IMR-90 (cell line): ENCODE results near the gene TSPAN32. TPM values are rescaled to one million over a fixed set of nuclear protein-coding genes. Genes with fewer than 3 reads are reported as not detected.
A peak's percentile ranks its signal among the peaks of the same experiment; 100 is the strongest.

ENCODE experiments used
- ATAC-seq: fragments of 200-7000 bp; cut with Tn5 transposase; 2 replicates; pipeline ENCODE4 v1.9.1; 2020; ENCODE audit warnings: low read depth, mild to moderate bottlenecking, moderate library complexity
- BruUV-seq: library from RNA; stranded (reverse); fragments of 400-500 nt; replicated peaks from 2 replicates; lab custom pipeline; 2021; lab: Mats Ljungman, UMichigan
- CTCF ChIA-PET: fragments of 300-600 bp; formaldehyde crosslinking; extraction: SDS; loops from one replicate; lab custom pipeline; 2021; ENCODE audit warnings: antibody characterized with exemption; lab: Yijun Ruan, JAX
- POLR2A ChIA-PET: fragments of 300-600 bp; sonication (Branson Sonifier 250); formaldehyde crosslinking; loops from one replicate; lab custom pipeline; 2022; ENCODE audit warnings: antibody characterized with exemption; ENCODE audit not compliant: unreplicated experiment; lab: Charles Lee
- DNase-seq: peaks from one replicate; pipeline ENCODE4 v3.0.0; 2013
- H2AFZ ChIP-seq: replicated peaks from 2 replicates; pipeline ENCODE3; 2013; ENCODE audit warnings: low read length, mild to moderate bottlenecking; ENCODE audit not compliant: poor library complexity
- H2AK5ac ChIP-seq: 2 replicates; pipeline ENCODE4 v1.6.1; 2013; ENCODE audit warnings: low read depth, low read length, inconsistent platforms
- H2AK9ac ChIP-seq: replicated peaks from 2 replicates; pipeline ENCODE3; 2013; ENCODE audit warnings: mild to moderate bottlenecking, low read depth, low read length, moderate library complexity; ENCODE audit not compliant: poor library complexity
- H2BK120ac ChIP-seq: 2 replicates; pipeline ENCODE4 v1.6.1; 2013; ENCODE audit warnings: low read depth, low read length, inconsistent platforms
- H2BK15ac ChIP-seq: 3 replicates; pipeline ENCODE4 v1.6.1; 2013; ENCODE audit warnings: low read depth, low read length, inconsistent platforms
- H2BK20ac ChIP-seq: 2 replicates; pipeline ENCODE4 v1.6.1; 2013; ENCODE audit warnings: low read depth, mild to moderate bottlenecking, inconsistent platforms, low read length, moderate library complexity
- H2BK5ac ChIP-seq: 2 replicates; pipeline ENCODE4 v1.6.1; 2013; ENCODE audit warnings: mild to moderate bottlenecking, low read depth, low read length, inconsistent platforms; ENCODE audit not compliant: poor library complexity, severe bottlenecking
- H3K14ac ChIP-seq: replicated peaks from 2 replicates; pipeline ENCODE4 v1.6.1; 2013; ENCODE audit warnings: low read depth, low read length, inconsistent platforms
- H3K18ac ChIP-seq: 2 replicates; pipeline ENCODE4 v1.6.1; 2013; ENCODE audit warnings: low read depth, low read length, control low read depth
- H3K23ac ChIP-seq: 2 replicates; pipeline ENCODE4 v1.6.1; 2013; ENCODE audit warnings: low read depth, low read length, inconsistent platforms
- H3K27ac ChIP-seq: 2 replicates; pipeline ENCODE4 v1.5.1; 2013; ENCODE audit warnings: mild to moderate bottlenecking, control low read depth, low read length; ENCODE audit not compliant: insufficient read depth
- H3K27me3 ChIP-seq: 2 replicates; pipeline ENCODE4 v1.6.1; 2013; ENCODE audit warnings: low read length; ENCODE audit not compliant: control insufficient read depth, insufficient read depth
- H3K36me3 ChIP-seq: 2 replicates; pipeline ENCODE4 v1.6.1; 2013; ENCODE audit warnings: low read length, mixed read lengths; ENCODE audit not compliant: control insufficient read depth, insufficient read depth
- H3K4ac ChIP-seq: 2 replicates; pipeline ENCODE4 v1.6.1; 2013; ENCODE audit warnings: low read depth, low read length, inconsistent platforms
- H3K4me1 ChIP-seq: 2 replicates; pipeline ENCODE4 v1.6.1; 2013; ENCODE audit warnings: low read length, mixed read lengths; ENCODE audit not compliant: control insufficient read depth, insufficient read depth
- H3K4me2 ChIP-seq: 2 replicates; pipeline ENCODE4 v1.6.1; 2013; ENCODE audit warnings: low read depth, mild to moderate bottlenecking, control low read depth, low read length, moderate library complexity
- H3K4me3 ChIP-seq: 2 replicates; pipeline ENCODE4 v1.5.1; 2013; ENCODE audit warnings: low read depth, mild to moderate bottlenecking, control low read depth, low read length, moderate library complexity; ENCODE audit not compliant: insufficient read depth
- H3K56ac ChIP-seq: 2 replicates; pipeline ENCODE4 v1.6.1; 2013; ENCODE audit warnings: low read length, inconsistent platforms; ENCODE audit not compliant: insufficient read depth; ENCODE audit errors: extremely low read depth
- H3K79me1 ChIP-seq, 2 experiments: 2 replicates each; pipeline ENCODE4 v1.6.1; 2013; ENCODE audit warnings: low read length in 2 of 2, inconsistent platforms in 1 of 2, low read depth in 1 of 2
- H3K9ac ChIP-seq: 2 replicates; pipeline ENCODE4 v1.6.1; 2013; ENCODE audit warnings: low read depth, low read length, control low read depth
- H3K9me1 ChIP-seq: 2 replicates; pipeline ENCODE4 v1.6.1; 2013; ENCODE audit warnings: low read length, inconsistent platforms; ENCODE audit not compliant: insufficient read depth
- H3K9me3 ChIP-seq: 2 replicates; pipeline ENCODE4 v1.6.1; 2013; ENCODE audit warnings: low read length; ENCODE audit not compliant: control insufficient read depth, insufficient read depth
- H4K20me1 ChIP-seq: 2 replicates; pipeline ENCODE4 v1.6.1; 2013; ENCODE audit warnings: low read length, inconsistent platforms; ENCODE audit not compliant: insufficient read depth
- H4K5ac ChIP-seq: 2 replicates; pipeline ENCODE4 v1.6.1; 2013; ENCODE audit warnings: mild to moderate bottlenecking, low read depth, low read length, control low read depth
- H4K8ac ChIP-seq, 2 experiments: 2 replicates each; pipeline ENCODE4 v1.6.1; 2013; ENCODE audit warnings: low read depth in 2 of 2, low read length in 2 of 2, control low read depth in 1 of 2, inconsistent platforms in 1 of 2
- H4K91ac ChIP-seq: 2 replicates; pipeline ENCODE4 v1.6.1; 2013; ENCODE audit warnings: low read depth, low read length, inconsistent platforms; ENCODE audit not compliant: insufficient read depth
- CTCF ChIP-seq: conservative IDR thresholded peaks from 2 replicates; pipeline ENCODE4 v1.5.1; 2012; ENCODE audit warnings: mild to moderate bottlenecking, low read depth, low read length, improper control_type of control experiment
- WGBS, 2 experiments: methylation state at CpG; one replicate each; pipeline versions ENCODE4 v1.1.5 to v1.1.7; 2013; ENCODE audit warnings: missing lambda C conversion rate in 2 of 2; ENCODE audit not compliant: insufficient read length in 1 of 2; ENCODE audit errors: extremely low coverage in 2 of 2; 5-methylcytosine and 5-hydroxymethylcytosine counted together
- dilution Hi-C: fragments of 300-500 bp; cut with HindIII; formaldehyde crosslinking; loops from one replicate; pipeline ENCODE4 v1.14.3; 2018; ENCODE audit warnings: low sequenced_read_pairs; ENCODE audit not compliant: unreplicated experiment
- in situ Hi-C: fragments of 300-500 bp; cut with MboI; formaldehyde crosslinking; loops from 3 replicates; pipeline ENCODE4 v1.14.3; 2019; ENCODE audit warnings: low sequenced_read_pairs, inconsistent platforms, mixed read lengths
- intact Hi-C: fragments of 100-400 bp; cut with micrococcal nuclease; formaldehyde crosslinking; loops from 2 replicates; pipeline ENCODE4 v1.10.0; 2022
- polyA plus RNA-seq, 3 experiments: library from polyadenylated mRNA; depleted of rRNA; stranded (reverse); fragments of >200 nt; gene quantifications; 2 replicates each; pipeline ENCODE4 v1.2.3, GENCODE V29; 2012; ENCODE audit warnings: low replicate concordance in 1 of 3
- total RNA-seq: library from RNA; depleted of rRNA; stranded (reverse); fragments of >200 nt; gene quantifications from 2 replicates; pipeline ENCODE4 v1.2.3, GENCODE V29; 2012

The TSPAN32 gene
- total and polyA plus RNA-seq, 2 of the 4 experiments (the other 2 are of a cell fraction), result 0.07 TPM; not detected in 1

DNA sequence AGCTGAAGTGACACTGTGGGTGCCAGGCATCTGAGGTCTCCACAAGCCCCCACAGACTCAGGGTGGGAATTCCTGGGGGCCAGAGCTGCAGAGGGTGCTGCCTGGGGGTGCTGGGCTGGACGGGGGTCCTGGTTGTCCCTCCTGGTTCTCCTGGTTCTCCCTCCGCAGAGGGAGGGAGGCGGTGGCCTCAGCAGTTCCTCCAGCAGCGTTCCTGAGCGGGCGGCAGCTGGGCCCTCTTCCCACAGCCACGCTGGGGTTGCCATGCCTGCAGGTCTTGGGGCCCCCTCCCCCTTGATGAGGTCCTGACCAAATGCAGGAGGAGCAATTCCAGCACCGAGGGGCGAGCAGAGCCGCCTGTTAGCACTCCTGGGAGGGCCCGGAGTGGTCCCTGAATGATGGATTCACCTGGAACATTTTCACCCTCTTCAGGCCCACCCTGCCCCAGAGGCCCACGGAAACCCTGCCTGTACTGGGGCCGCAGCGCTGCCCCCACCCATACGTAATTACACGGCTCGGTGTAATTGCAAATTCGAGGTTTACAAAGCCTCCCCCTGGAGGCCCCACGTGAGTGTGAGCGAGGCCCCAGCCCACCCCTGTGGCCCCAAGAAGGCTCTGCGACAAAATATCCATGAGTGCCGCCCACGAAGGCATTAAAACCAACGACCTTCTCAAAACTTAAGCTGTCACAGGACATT, 730 bp upstream of the TSPAN32 start:
- no peak overlapping the region for H3K18ac ChIP-seq
- H4K91ac ChIP-seq, result no peak overlapping the region
- peaks cover 13% of the 10 kb centered on the region; the same call in 1 of the 2 replicates for H3K27me3 ChIP-seq
- H3K23ac ChIP-seq, result no peak overlapping the region
- H3K56ac ChIP-seq, result no peak overlapping the region
- no peak overlapping the region for H3K4ac ChIP-seq
- H3K9ac ChIP-seq, result no peak overlapping the region
- POLR2A ChIA-PET, result no interaction called here
- H4K20me1 ChIP-seq, result peaks cover 3% of the 10 kb centered on the region; the same call in 1 of the 2 replicates
- dilution Hi-C loops (no loop called here), intact Hi-C loops (no loop called here), in situ Hi-C loops (no loop called here)
- no peak overlapping the region for H3K14ac ChIP-seq
- H3K9me1 ChIP-seq, result peaks cover 6% of the 10 kb centered on the region
- H3K27ac ChIP-seq, result no peak overlapping the region
- TF ChIP-seq CTCF, result no peak
- H3K9me3 ChIP-seq, result no peaks in the 10 kb centered on the region
- H2BK20ac ChIP-seq, result no peak overlapping the region
- H3K79me1 ChIP-seq, result no peaks in the 10 kb centered on the region
- no peak overlapping the region for H4K5ac ChIP-seq
- no peak overlapping the region for H3K4me2 ChIP-seq
- no peak overlapping the region for H2BK120ac ChIP-seq
- H3K4me3 ChIP-seq, result no peak overlapping the region
- ATAC-seq, result no peak
- no TSS peak for BruUV-seq
- H4K8ac ChIP-seq, result no peak overlapping the region
- peak overlapping the region; percentile 50 for H2AK9ac ChIP-seq
- H2AK5ac ChIP-seq, result no peak overlapping the region
- no peak overlapping the region for H2BK5ac ChIP-seq
- no peak for DNase-seq
- peaks cover 7% of the 10 kb centered on the region for H3K4me1 ChIP-seq
- WGBS, 2 experiments, result 71% methylated on average over 12 of the region's 24 CpGs; no CpG with 5 or more reads in 1 of the 2 experiments
- no peak overlapping the region for H2AFZ ChIP-seq
- no peaks in the 10 kb centered on the region for H3K36me3 ChIP-seq
- H2BK15ac ChIP-seq, result no peak overlapping the region
- CTCF ChIA-PET, result interaction anchor here (1.7 kb wide), 1 partner anchor 118 kb away, joined by 5 read pairs; no protein-coding TSS in a partner anchor
